Ammon's horn (tissue), 1 donor: ENCODE data around the gene HRG.

Experiments used
- DNase-seq: peaks from one replicate; pipeline ENCODE4 v3.0.0-alpha.2; 2016; ENCODE audit warnings: low spot score

HRG gene

DNA sequence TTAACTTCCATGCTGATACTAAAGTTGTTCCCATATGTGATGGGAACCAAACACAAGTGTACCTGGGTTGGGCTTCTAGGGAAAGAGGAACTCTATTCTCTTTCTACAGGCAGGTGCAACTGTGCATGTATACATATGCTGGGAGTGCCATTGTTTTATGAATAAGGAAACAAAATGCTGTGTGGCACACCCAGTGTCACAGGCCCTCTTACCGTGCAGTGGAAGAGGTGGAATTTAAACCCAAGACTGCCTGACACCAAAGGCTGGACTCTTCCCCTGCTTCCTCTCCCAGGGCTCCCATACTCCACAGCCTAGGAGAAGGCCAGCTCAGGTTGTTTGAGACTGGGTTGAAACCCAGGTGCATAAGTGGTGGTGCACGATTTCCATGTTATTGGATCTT is 27.6 kb upstream of the HRG start:
- no peak for DNase-seq

DNA sequence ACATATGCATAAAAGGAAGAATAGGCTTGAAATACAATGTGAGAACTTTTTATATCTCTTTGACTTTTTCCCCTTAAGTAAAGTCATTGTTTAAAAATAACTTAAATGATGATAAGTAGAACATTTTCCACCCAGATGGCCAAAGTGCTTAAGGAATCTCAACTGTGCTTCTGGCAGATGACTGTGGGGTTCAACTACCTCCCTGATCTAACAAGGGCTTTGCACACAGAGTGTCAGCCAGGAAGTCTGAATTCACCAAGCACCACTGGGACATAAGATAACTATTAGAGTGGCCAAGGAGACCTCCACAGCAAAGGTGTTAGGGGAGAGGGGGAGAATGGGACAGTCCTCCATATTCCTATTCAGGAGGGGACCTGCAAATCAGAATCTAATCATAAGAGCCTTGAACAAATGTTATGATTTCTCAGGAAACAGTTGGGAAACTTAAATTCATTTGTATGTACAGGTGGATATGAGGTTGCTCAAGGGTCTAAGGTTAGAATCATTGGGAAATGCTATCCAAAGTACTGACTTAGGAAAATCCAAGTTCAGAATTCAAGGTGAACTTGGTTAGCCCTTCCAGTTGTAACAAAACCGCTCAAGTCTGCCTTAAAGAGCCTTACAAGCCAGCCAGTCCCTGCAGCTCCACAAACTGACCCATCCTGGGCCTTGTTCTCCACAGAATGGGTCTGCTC is 25.9 kb upstream of the HRG start, which contains the start of gene FETUB:
Gene FETUB (plus strand): TSS at position 622 of the 695 bp plus-strand sequence. CDS start 62 bp downstream, at position 684.
- no peak for DNase-seq

DNA sequence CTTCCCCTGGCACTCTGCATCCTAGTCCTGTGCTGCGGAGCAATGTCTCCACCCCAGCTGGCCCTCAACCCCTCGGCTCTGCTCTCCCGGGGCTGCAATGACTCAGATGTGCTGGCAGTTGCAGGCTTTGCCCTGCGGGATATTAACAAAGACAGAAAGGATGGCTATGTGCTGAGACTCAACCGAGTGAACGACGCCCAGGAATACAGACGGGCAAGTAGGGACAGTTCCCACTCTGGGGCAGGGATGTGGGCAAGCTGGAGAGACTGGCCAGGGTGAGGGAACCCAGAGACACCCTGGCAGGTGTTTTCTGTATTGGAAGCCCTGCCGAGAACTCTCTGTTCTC is 25.4 kb upstream of the HRG start:
- peak; percentile 27 for DNase-seq

DNA sequence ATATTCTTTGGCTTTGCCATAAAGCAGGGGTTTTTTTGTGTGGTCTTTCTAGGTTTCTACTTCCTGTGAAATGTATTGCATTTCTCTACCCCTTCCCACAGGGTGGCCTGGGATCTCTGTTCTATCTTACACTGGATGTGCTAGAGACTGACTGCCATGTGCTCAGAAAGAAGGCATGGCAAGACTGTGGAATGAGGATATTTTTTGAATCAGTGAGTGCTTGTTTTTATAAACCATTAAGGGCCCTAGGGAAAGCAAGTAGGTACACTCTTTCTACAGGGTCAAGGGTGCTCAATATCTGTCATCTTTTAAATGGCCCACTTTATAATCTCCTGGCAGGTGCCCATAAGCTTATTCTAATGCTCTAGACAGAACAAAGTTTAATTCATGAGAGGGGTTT is 24.9 kb upstream of the HRG start:
- DNase-seq = no peak

GRCh38 chr3:186642014-186642413 is 23.8 kb upstream of the HRG start:
- no peak for DNase-seq

GRCh38 chr3:186643493-186643892 is 22.3 kb upstream of the HRG start:
- DNase-seq = no peak

- DNase-seq = no peak
These were observed 21.1 kb upstream of the HRG start for GRCh38 chr3:186644683-186645082.

DNA sequence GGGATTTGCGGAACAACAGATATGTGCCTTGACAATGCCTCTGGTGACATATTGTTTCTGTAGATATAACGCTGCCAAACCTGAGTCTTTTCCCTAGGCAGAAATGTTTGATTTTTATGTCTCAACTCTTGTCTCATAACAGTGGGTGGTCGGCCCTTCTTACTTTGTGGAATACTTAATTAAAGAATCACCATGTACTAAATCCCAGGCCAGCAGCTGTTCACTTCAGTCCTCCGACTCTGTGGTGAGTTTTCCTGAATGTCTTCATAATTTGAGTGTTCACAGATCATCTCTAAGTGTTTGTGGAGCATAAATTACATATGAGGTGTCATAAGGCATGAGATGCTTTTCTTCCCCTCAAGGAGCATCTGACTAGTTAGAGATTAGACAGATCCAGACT is 19.7 kb upstream of the HRG start:
- no peak for DNase-seq

- DNase-seq = no peak
These were observed 19.0 kb upstream of the HRG start for GRCh38 chr3:186646841-186647240.

DNA sequence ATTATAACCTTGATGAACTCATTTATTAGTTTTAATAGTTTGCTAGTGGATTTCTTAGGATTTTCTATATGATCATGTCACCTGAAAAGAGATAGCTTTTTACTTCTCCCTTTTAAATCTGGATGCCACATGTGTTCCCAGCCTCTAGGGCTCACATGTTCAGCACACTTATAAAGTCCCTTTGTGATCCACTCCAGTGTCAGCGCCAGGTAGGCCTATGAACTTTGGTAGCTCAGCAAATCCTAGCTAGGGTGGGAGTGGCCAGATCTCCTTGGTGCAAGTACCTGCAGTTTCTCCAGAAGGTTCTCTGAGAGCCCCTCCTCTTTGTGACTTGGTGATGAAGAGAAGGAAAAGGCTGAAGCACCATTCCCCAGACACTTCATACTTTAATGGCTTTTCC is 17.0 kb upstream of the HRG start:
- no peak for DNase-seq

DNA sequence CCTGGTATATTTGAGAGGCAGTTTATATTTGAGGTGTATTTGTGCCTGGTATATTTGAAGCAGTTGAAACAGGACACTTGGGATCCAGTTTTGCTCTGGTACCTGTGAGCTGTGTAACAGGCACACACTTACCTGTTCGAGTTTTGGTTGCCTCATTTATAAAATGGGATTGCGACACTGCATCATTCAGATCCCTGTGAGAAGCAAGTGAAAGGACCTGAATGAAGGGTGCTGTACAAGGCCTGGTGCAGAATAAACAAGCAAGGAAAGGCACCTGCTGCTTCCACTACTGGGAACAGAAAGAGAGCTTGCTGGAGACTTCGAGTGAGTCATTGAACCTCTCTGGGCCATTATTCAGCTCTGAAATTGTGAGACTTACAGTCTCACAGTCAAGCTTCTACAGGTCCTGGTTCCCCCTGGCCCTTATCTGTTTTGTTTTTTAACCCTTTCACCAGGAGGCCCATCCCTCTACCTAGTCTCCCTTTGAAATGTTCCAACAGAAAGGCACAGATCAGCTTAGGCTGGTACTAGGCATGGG is 14.1 kb upstream of the HRG start:
- no peak for DNase-seq

DNA sequence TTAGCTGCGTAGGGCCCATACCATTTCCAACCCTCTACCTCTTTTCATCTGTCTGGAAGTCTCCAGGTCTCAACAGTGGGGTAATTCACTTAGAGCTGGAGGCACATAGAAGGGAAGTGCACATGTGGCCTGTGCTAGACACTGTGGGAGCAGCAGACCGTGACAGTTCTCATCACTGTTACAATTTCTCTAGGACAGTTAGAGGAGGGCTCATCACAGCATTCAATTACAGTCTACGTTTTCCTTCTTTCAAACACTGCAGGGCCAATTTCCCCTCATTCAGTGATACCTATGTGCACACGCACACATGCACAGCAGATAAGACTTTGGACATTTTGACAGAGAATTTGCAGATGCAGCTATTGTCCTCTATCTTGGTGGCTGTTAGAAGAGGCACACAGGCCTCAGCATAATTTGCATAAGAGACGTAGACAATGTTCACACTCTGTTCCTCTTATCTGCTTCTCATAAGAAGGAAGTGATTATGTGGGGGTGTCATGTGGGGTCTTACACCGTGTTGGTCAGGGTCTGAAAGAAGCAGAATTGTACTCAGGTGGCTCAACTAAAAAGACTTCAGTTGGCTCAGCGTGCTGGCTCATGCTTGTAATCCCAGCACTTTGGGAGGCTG is 12.6 kb upstream of the HRG start:
- DNase-seq = no peak

DNA sequence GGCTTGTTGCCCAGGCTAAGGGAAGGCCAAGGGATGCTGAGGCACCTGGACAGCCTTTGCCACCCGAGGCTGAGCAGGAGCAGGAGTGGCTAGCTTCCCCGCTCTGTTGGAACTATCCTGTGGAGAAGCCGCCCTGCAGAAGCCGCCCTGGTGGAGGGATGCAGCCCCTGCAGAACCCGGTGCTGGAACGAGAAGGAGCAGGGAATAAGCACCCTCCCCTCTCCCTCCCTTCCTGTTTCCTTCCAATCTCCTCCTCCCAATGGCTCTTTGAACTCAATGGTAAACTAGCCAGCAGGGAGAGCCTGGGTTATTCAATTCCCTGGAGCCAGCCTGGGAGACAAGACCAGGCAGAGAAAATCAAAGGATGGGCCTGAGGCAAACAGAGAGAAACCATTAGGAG is 11.8 kb upstream of the HRG start:
- no peak for DNase-seq

GRCh38 chr3:186663361-186664118 is 2.3 kb upstream of the HRG start:
- DNase-seq = no peak

DNA sequence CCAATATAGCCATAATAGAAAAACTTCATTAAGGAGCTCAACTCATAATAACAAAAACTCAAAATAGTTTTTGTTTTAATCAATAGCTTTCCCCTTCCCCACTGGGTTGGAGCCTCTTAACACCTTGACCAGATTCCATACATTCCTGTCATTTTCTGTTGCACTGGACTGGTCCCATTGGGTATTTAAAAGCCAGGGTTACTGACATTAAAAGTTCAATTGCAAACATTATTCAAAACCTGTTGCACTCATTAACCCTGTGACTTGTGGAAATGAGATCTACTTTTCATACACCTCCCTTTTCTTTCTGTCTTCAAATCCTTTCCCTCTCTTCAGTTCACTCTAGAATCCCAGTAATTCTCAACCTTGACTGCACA is 1.7 kb upstream of the HRG start:
- no peak for DNase-seq

DNA sequence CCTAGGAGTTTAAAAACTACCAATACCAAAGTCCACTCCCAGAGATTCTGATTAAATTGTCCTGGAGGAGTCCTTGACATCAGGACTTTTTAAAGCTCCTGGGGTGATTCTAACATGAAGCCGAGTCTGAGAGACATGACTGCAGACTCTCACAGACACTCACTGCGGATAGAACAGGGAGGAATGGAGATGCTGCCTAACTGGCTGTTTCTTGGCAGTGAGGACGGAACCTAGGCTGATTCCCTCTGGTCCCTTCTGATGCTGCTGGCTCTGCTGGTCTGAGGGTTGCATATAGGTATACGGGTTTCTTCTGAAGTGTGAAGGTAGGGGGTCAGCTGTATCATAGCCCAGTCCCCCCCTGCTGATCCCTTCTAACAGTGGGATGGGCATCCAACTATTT is 1.3 kb upstream of the HRG start:
- no peak for DNase-seq

GRCh38 chr3:186668426-186668825 is 2.6 kb downstream of the HRG start:
- DNase-seq = no peak

- no peak for DNase-seq
These were observed 3.7 kb downstream of the HRG start for GRCh38 chr3:186669378-186670084.

DNA sequence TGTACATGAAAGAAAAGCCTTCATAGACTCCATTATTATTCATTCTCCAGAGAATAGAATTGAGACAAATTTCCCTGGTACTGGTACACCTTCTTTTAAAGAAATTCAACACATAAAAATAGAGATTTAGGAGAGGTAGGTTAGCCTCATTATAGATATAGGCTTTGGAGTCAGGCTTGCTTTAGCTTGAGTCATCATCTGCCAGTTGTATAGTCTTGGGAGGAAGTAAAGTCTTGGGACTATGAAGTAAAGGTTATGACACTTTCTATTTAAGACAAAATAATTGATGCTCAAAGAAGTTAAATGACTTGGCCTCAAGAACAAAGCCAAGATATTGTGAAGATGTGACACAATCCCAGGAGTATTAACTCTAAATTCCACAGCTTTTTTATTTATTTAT is 4.3 kb downstream of the HRG start:
- DNase-seq = no peak

- no peak for DNase-seq
These were observed 5.2 kb downstream of the HRG start for GRCh38 chr3:186671051-186671450.

DNA sequence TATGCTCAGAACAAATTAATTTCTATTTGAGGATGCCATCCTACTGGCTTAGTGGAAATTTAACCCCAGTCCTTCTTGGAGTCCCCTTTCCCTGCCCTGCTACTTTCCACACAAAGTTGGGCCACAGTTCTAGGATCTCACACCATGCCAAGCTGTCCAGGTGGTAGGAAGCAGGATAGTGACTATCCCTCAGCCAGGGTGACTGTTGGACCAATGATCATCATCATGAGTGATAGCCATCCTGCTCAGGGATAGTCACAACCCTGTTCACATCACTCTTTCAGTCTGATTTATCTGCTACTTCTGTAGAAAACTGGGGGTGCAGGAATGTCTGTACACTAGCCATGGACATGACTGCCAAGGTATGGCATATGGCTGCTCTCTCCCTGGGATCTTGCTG is 12.8 kb downstream of the HRG start:
- no peak for DNase-seq

- no peak for DNase-seq
These were observed 13.3 kb downstream of the HRG start for GRCh38 chr3:186679151-186679550.

DNA sequence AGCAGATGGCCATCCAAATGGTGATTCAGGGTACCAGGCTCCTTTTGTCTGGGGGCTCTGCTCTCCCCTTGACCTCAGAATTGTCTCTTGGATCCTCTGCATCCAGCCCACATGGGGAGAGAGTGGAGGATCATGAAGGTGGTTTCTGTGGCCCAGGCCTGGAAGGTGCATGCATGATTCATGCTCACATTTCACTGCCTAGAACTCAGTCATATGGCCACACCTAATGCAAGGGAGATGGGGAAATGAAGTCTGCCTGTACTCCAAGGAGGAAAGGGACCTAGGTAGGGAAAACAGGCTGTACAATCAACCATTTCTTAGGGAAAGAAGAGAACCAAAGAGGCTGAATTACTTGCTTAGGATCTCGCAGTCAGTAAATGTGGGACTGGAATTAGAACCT is 15.1 kb downstream of the HRG start:
- no peak for DNase-seq
